ENCODE measurements around the gene FNDC3B.

GRCh38 chr3:172106037-172106954, 66.9 kb downstream of the FNDC3B start:
- TF ChIP-seq TAF1 (conservative IDR thresholded peaks at IDR 0.05) (no peak), CTCF (IDR thresholded peaks at IDR 0.05; ENCODE audit: low read depth, low read length, missing input control) (no peak), MAX (IDR thresholded peaks at IDR 0.05) (no peak), SP1 (IDR thresholded peaks at IDR 0.05) (no peak), ATF3 (IDR thresholded peaks at IDR 0.05) (no peak), GABPA (IDR thresholded peaks at IDR 0.05 in 1 of 2, conservative IDR thresholded peaks at IDR 0.05 in 1 of 2) (no peak), RAD21 (IDR thresholded peaks at IDR 0.05) (no peak), RXRA (IDR thresholded peaks at IDR 0.05) (no peak), YY1 (IDR thresholded peaks at IDR 0.05) (no peak), JUND (IDR thresholded peaks at IDR 0.05) (no peak), REST (IDR thresholded peaks at IDR 0.05) (no peak)

Measured in liver (tissue), 3 donors.